ENCODE results near the gene DUSP1. TPM values are rescaled to one million over a fixed set of nuclear protein-coding genes. Genes with fewer than 3 reads are reported as not detected.

DUSP1 gene
- total RNA-seq, 1 donor from 2014 or later: 103 TPM

- intact Hi-C loops (cut with DNase I): loop anchor here (10.0 kb wide), 2 partner anchors 116 to 566 kb away; partner anchors contain the start of gene ERGIC1
- no peak for ATAC-seq
- no peak for DNase-seq (ENCODE audit: missing footprints)
These were observed 52.4 kb downstream of the DUSP1 start for GRCh38 chr5:172718527-172719114.

Other genes with a start within 250 kb of the DUSP1 start
- 37.1 TPM for gene NEURL1B, start 129.9 kb downstream of the DUSP1 start, total RNA-seq
- 74.8 TPM for gene ERGIC1, start 63.1 kb upstream of the DUSP1 start, total RNA-seq
- gene RPL26L1, start 188.2 kb upstream of the DUSP1 start, total RNA-seq: 23.9 TPM
- gene ATP6V0E1, start 212.6 kb upstream of the DUSP1 start, total RNA-seq: 167 TPM